PFSK-1 (cell line): Measurements from ENCODE around the gene SFT2D2.

Experiments used
- FOXP2 ChIP-seq: optimal IDR thresholded peaks from 2 replicates; pipeline ENCODE3; 2011; ENCODE audit warnings: borderline replicate concordance, control low read depth, inconsistent platforms; ENCODE audit not compliant: insufficient read depth; ENCODE audit errors: extremely low read length, extremely low read depth
- POLR2AphosphoS5 ChIP-seq: IDR thresholded peaks from 2 replicates; pipeline ENCODE4 v1.6.1; 2012; ENCODE audit warnings: low read depth, mild to moderate bottlenecking, control low read depth, low read length, moderate library complexity
- SIN3A ChIP-seq: IDR thresholded peaks from 2 replicates; pipeline ENCODE4 v1.6.1; 2012; ENCODE audit warnings: mild to moderate bottlenecking, low read length, moderate library complexity, borderline replicate concordance; ENCODE audit not compliant: insufficient read depth
- TAF1 ChIP-seq: IDR thresholded peaks from 2 replicates; pipeline ENCODE4 v1.6.1; 2012; ENCODE audit warnings: low read length, control low read depth, borderline replicate concordance; ENCODE audit not compliant: insufficient read depth
- TF ChIP-seq, protein P1 (sequence below), 2 experiments: IDR thresholded peaks; 2 replicates each; pipeline versions ENCODE4 v1.6.1 to v1.8.0; 2011 to 2012; ENCODE audit warnings: low read depth in 2 of 2, low read length in 2 of 2, control low read depth in 1 of 2, inconsistent platforms in 1 of 2, mild to moderate bottlenecking in 1 of 2, moderate library complexity in 1 of 2; ENCODE audit not compliant: insufficient read depth in 1 of 2

SFT2D2 gene

DNA sequence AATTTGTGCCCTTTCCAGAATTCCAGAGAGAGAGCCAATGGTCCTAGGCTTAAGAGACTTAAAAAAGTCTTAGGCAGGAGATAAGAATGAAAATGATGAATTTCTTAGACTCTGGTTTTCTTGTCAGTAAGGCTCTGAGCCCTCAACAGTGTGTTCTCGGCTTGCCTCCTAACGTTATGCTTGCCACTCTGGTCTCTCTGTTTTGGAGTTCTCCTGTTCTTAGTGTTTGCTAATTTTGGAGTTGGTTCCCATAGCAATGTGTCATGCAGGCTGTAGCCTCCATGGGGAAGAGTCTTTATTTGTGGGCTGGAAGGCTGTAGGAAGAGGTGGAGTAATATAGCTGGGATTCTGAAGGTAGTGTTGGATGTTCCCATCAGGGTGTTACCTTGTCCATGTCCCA, 74.8 kb downstream of the SFT2D2 start:
- TF ChIP-seq, protein P1, sequence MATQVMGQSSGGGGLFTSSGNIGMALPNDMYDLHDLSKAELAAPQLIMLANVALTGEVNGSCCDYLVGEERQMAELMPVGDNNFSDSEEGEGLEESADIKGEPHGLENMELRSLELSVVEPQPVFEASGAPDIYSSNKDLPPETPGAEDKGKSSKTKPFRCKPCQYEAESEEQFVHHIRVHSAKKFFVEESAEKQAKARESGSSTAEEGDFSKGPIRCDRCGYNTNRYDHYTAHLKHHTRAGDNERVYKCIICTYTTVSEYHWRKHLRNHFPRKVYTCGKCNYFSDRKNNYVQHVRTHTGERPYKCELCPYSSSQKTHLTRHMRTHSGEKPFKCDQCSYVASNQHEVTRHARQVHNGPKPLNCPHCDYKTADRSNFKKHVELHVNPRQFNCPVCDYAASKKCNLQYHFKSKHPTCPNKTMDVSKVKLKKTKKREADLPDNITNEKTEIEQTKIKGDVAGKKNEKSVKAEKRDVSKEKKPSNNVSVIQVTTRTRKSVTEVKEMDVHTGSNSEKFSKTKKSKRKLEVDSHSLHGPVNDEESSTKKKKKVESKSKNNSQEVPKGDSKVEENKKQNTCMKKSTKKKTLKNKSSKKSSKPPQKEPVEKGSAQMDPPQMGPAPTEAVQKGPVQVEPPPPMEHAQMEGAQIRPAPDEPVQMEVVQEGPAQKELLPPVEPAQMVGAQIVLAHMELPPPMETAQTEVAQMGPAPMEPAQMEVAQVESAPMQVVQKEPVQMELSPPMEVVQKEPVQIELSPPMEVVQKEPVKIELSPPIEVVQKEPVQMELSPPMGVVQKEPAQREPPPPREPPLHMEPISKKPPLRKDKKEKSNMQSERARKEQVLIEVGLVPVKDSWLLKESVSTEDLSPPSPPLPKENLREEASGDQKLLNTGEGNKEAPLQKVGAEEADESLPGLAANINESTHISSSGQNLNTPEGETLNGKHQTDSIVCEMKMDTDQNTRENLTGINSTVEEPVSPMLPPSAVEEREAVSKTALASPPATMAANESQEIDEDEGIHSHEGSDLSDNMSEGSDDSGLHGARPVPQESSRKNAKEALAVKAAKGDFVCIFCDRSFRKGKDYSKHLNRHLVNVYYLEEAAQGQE (IDR thresholded peaks at IDR 0.05; ENCODE audit: insufficient read depth in 1 of 2, low read depth in 2 of 2, low read length in 2 of 2), result no peak
- TF ChIP-seq TAF1 (no peak), SIN3A (no peak), POLR2AphosphoS5 (no peak), FOXP2 (no peak)

DNA sequence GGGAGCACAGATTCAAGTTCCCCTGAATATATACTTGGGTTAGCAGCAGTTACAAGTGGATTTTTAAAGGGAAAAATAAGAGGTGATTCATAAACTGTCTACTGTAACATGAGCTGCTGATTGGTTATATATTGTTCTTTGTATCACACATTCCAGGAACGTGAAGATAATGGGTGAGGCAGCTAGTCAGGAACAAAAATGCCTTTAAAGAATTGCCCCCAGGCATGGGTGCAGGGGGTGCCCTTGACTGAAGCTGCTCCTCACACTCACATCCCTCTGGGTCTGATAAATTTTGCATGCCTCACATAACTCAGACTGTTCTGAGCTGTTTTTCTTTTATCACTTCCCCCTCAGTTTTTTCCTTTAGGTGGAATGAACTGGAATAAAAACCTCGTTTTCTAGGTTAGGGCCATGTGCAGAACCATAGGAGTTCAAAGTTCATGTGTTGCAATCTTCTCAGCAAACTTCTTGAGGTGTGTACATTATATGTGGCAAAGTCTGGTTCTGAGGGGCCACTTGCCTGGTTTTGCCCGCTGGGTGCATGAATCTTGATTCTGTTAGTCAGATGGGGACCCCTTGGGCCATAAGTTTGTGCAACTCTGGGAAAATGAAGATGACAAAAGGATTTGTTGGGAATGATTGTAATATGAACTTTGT, 76.0 kb downstream of the SFT2D2 start:
- TF ChIP-seq, protein P1 (IDR thresholded peaks at IDR 0.05; ENCODE audit: insufficient read depth in 1 of 2, low read depth in 2 of 2, low read length in 2 of 2), result no peak
- TF ChIP-seq FOXP2 (no peak), SIN3A (no peak)
